C1 segment of cervical spinal cord (tissue), 14 donors: ENCODE results near the gene CCND2.
"Not testable (repeated sequence)": the region's sequence is repeated elsewhere in the genome, so short reads cannot be mapped to it uniquely, and the experiment has no call there.

ENCODE experiments used
- DNase-seq, 14 donors: peaks; one replicate each; lab custom pipeline; 2025; lab: John Stamatoyannopoulos, UW

The CCND2 gene

DNA sequence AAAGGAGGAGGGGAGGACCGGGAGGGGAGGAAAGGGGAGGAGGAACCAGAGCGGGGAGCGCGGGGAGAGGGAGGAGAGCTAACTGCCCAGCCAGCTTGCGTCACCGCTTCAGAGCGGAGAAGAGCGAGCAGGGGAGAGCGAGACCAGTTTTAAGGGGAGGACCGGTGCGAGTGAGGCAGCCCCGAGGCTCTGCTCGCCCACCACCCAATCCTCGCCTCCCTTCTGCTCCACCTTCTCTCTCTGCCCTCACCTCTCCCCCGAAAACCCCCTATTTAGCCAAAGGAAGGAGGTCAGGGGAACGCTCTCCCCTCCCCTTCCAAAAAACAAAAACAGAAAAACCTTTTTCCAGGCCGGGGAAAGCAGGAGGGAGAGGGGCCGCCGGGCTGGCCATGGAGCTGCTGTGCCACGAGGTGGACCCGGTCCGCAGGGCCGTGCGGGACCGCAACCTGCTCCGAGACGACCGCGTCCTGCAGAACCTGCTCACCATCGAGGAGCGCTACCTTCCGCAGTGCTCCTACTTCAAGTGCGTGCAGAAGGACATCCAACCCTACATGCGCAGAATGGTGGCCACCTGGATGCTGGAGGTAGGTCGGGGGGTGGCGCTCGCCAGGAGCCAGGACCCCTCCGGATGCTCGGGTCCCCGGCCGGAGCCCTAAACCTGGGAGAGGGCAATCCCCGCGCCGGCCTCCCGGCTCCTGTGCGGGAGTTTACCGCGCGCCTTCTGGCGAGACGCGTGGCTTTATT lies at the start of gene CCND2:
Gene CCND2, plus strand, starts transcription at position 111 of the 744 bp plus-strand sequence. Its CDS starts 279 bp downstream, at position 390.
- peak in 11 of 14 donors; percentile 16 to 79 (median 67) for DNase-seq

DNA sequence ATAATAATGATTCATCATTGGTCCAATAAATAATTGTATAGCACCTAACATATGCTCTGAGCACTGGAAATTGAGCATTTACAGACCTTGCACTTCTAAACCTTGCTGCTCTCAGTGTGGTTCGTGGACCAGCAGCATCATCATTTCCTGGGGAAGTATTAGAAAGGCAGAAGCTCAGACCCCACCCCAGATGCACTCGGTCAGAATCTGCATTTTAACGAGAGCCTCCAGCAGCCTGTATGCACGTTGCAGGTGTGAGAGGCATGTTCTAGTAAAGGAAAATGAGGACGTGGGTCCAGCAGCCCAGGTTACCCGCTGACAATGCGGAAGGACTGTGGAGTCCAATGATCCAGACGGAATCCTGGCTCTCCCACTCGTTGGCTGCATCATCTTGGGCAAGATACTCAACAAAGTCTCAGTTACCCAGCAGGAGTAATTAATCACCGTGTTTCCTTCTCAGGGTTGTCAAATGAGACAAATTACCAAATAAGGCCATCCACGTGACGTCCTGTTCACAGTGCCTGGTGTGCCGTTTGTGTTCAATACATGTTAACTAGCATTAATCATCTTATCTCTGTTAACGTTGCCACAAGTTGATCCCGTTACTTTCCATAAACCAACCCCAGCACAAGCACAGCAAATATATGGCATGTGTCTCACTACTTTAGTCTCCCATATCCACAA lies 49.2 kb upstream of the CCND2 start:
- no peak for DNase-seq

- no peak for DNase-seq
Measured at GRCh38 chr12:4225571-4225970, 48.0 kb upstream of the CCND2 start.

DNA sequence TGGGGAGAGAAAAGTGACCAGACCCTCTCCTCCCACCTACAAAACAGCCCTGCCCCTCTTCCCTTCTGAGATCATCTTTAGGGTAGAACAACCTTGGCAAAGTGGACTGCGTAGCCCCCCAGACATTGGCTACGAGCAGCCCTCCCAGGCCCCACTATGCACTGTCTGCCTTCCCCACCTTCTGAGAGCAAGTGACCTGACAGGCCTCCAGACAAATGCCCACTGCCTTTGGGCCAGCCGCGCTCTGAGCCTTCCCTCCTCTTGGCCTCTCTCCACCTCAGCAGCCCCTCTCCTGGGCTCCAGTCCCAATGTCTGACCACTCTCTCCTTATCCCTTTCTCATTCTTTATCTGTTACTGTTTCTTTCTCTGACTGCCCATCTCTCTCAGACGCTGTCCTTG lies 46.5 kb upstream of the CCND2 start:
- no peak for DNase-seq

- no peak for DNase-seq
Measured at GRCh38 chr12:4228122-4228580, 45.4 kb upstream of the CCND2 start.

- DNase-seq, result no peak
Measured at GRCh38 chr12:4230526-4230925, 43.0 kb upstream of the CCND2 start.

GRCh38 chr12:4238577-4238976 lies 35.0 kb upstream of the CCND2 start:
- no peak for DNase-seq

GRCh38 chr12:4239746-4240145 lies 33.8 kb upstream of the CCND2 start:
- DNase-seq, result no peak

DNA sequence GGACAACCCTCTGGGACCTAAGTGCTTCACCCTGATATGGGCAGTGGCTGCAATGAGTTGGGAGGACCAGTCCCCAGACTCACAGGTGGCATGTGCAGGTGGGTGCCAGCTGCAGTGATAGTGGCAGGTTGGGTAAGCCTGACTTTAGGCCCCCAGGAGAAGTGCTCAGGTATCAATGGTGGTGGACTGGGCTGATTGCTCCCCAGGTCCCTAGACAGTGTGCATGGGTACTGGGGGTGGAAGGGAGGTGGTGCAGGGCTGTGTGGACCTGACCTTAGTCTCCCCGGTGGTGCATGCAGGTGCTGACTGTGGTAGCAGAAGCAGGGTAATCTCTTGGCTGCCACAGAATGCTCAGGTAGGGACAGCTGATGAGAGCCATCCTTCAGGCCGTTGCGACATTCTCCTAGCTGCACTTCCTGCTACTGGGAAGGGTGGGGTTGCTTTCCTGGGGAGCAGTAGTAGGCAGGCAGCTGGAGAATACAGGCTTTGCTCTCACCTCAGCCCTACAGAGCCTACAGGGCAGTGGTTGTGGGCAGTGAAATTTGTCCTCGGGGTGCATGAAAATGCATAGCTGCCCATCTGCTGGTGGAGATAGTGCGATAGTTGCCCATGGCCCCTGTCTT lies 33.3 kb upstream of the CCND2 start:
- no peak for DNase-seq

DNA sequence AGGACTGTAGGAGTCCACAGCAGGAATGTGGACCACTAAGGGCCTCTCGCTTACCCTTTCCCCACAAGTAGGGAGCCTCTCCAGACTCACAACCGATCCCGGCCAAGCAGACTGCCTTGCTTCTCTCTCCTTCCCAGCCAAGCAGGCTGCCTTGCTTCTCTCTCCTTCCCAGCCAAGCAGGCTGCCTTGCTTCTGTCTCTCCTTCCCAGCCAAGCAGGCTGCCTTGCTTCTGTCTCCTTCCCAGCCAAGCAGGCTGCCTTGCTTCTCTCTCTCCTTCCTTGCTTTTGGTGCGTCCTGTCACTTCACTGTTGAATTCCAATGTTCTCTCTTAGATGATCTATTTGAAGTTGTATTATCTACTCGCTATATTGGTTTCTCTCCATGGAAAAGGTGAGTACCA lies 32.6 kb upstream of the CCND2 start:
- no peak for DNase-seq

- DNase-seq, result no peak
Measured at GRCh38 chr12:4241592-4241991, 32.0 kb upstream of the CCND2 start.

DNA sequence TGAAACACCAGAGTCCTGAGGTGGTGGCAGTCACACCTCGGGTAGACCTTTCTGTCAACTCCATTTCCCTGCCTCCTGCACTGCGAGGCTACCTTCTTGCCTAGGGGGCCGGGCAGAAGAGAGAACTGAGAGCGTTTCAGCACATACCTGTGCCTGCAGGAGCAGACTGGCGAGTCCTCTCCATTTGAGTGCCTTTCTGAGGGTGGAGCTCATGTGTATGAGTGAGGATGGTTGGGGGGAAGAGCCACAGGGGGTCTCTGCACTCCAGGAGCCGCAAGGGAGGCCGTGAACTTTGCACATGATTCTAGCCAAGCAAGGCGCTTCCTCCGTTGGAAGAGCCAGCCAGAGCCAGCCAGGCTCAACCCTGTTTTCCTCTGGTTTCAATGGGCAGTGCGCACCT lies 31.0 kb upstream of the CCND2 start:
- no peak for DNase-seq

- DNase-seq, result no peak
Measured at GRCh38 chr12:4243091-4243490, 30.5 kb upstream of the CCND2 start.

- not testable (repeated sequence) for DNase-seq
Measured at GRCh38 chr12:4243491-4244100, 30.0 kb upstream of the CCND2 start.

- DNase-seq, result no peak
Measured at GRCh38 chr12:4244868-4245267, 28.7 kb upstream of the CCND2 start.

DNA sequence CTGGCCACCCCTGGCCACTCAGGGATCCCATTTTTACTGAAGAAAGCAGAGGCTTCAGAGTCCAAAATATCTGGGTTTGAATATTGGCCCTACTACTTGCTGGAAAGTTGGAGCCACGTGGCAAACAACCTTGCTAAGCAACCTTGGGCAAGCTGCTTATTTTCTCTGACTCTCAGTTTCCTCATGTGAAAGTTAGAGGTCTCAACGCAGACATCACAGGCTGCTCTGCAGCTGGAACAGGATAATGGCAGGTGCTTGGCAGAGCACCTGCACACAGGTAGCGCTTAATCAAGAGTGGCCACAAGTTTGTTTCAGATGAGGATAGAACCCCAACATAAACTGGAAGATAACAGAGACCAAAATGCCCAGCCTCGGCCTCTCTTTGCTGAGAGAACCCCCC lies 28.1 kb upstream of the CCND2 start:
- DNase-seq, result no peak

GRCh38 chr12:4246116-4246515 lies 27.4 kb upstream of the CCND2 start:
- DNase-seq, result no peak

GRCh38 chr12:4250691-4251090 lies 22.9 kb upstream of the CCND2 start:
- DNase-seq, result no peak

DNA sequence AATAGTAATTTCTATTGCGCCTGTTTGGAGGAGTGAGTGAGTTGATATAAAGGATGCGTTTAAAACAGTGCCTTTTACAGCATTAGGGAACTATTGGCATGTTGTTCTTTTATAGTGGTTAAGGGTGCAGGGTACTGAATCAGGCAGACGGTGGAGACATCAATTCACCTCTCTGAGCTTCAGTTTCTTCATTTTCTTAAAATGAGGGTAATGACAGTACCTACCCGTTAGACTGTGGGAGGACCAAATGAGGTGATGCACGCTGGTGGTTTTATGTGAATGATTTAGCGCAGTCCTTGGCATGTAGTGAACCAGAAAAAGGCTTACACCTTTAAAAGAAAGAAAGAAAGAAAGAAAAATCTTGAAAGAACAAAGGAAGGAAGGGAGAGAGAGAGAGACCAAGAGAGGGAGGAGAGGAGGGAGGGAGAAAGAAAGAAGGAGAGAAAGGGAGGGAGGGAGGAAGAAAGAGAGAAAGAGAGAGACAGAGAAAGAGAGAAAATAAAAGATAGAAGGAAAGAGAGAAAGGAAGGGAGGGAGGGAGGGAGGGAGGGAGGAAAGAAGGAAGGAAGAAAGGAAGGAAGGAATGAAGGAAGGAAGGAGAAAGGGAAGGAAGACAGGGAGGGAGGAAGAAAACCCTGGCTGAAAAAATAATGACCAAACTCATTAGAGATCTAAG lies 22.2 kb upstream of the CCND2 start:
- DNase-seq, result no peak

DNA sequence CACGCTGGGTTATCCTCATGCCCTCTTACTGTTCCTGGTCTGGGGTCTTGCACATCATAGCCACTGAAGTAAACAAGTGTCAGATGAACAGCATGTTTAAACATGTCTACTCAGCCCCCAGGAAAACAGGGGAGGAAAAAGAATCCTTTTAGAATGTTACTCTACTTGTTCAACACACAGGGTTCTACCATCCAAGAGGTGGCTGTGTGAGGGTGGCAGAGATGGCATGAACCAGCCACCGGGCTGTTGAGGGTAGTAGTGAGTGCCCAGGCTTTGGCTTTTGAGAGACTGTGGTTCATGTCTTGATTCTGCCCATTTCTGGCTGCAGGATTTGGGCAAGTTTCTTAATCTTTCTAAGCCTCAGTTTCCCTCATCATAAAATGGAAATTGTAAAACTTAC lies 21.6 kb upstream of the CCND2 start:
- no peak for DNase-seq

DNA sequence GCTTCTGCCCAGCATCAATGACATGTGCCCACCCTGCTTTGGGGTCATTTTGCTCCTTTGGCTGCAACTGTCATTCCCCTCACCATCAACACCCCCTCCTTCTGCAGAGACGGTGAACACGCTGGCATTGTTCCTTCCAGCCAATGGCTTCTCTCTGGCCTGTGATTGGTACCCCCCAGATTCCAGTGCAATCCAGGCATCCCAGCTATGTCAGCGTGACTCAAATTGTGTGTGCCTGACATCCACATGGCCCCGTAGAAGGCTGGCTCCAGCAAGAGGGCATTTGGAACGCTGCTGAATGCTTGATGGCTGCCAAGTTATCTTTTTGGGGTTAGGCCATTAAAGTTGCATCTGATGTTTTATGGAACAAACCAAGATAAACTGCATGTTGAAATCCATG lies 21.0 kb upstream of the CCND2 start:
- DNase-seq, result no peak
